HFFc6 (cell line): ENCODE measurements around the gene NPEPL1. TPM values are rescaled to one million over a fixed set of nuclear protein-coding genes. Genes with fewer than 3 reads are reported as not detected.

Experiments
- DNase-seq: peaks from one replicate; pipeline ENCODE4 v3.0.0-alpha.2; 2018
- H3K27ac Mint-ChIP-seq: 2 replicates; pipeline ENCODE4 v1.8.0; 2020; ENCODE audit warnings: mild to moderate bottlenecking, mixed read lengths
- H3K27me3 Mint-ChIP-seq: 2 replicates; pipeline ENCODE4 v1.8.0; 2021; ENCODE audit warnings: mild to moderate bottlenecking, moderate library complexity, mixed read lengths; ENCODE audit not compliant: insufficient read depth
- H3K36me3 Mint-ChIP-seq: 2 replicates; pipeline ENCODE4 v1.8.0; 2021; ENCODE audit warnings: low read depth, mixed read lengths
- H3K4me1 Mint-ChIP-seq: 2 replicates; pipeline ENCODE4 v1.8.0; 2020; ENCODE audit warnings: low read depth, mixed read lengths
- H3K4me3 Mint-ChIP-seq: 2 replicates; pipeline ENCODE4 v1.8.0; 2020; ENCODE audit warnings: mild to moderate bottlenecking, moderate library complexity, mixed read lengths
- H3K9me3 Mint-ChIP-seq: 2 replicates; pipeline ENCODE4 v1.8.0; 2020; ENCODE audit warnings: mild to moderate bottlenecking, mixed read lengths
- CTCF ChIP-seq: fragments of 200-600 bp; sonication (generic); IDR thresholded peaks from 2 replicates; pipeline ENCODE4 v1.5.0; 2021; ENCODE audit warnings: antibody characterized with exemption, mild to moderate bottlenecking
- total RNA-seq, 6 experiments: library from RNA; stranded (reverse); fragmentation: NEBNext Ultra II Directional; extraction: Animal tissue kit (Norgen Biotek cat#: 25700); gene quantifications; 2 replicates in 1 of 6; 3 replicates in 5 of 6; pipeline ENCODE4 v1.2.3, GENCODE V29; 2021

NPEPL1 gene
- total RNA-seq, 6 experiments from 2014 or later = 12.0 to 17.8 (median 12.6) TPM

GRCh38 chr20:58659841-58660240 is 32.8 kb upstream of the NPEPL1 start:
- Mint-ChIP-seq H3K4me1 (peaks cover 53% of the 10 kb centered on the region), H3K4me3 (no peak overlapping the region), H3K9me3 (no peaks in the 10 kb centered on the region), H3K36me3 (peaks cover 14% of the 10 kb centered on the region), H3K27ac (peak overlapping the region; percentile 0; the same call in 1 of the 2 replicates), H3K27me3 (no peaks in the 10 kb centered on the region)
- no peak for TF ChIP-seq CTCF
- DNase-seq = no peak

- no peaks in the 10 kb centered on the region for H3K27me3 Mint-ChIP-seq
- no peak overlapping the region for H3K4me3 Mint-ChIP-seq
- peaks cover 20% of the 10 kb centered on the region for H3K36me3 Mint-ChIP-seq
- H3K27ac Mint-ChIP-seq = no peak overlapping the region
- no peak for DNase-seq
- TF ChIP-seq CTCF = no peak
- peaks cover 41% of the 10 kb centered on the region for H3K4me1 Mint-ChIP-seq
- no peaks in the 10 kb centered on the region for H3K9me3 Mint-ChIP-seq
Observed at GRCh38 chr20:58660855-58661597, 31.6 kb upstream of the NPEPL1 start.

- Mint-ChIP-seq H3K27me3 (no peaks in the 10 kb centered on the region), H3K9me3 (no peaks in the 10 kb centered on the region), H3K4me3 (no peak overlapping the region), H3K27ac (no peak overlapping the region), H3K36me3 (peaks cover 22% of the 10 kb centered on the region), H3K4me1 (peaks cover 33% of the 10 kb centered on the region)
- TF ChIP-seq CTCF = no peak
- DNase-seq = no peak
Observed at GRCh38 chr20:58661598-58662473, 30.8 kb upstream of the NPEPL1 start.

- Mint-ChIP-seq H3K27ac (no peak overlapping the region), H3K9me3 (no peaks in the 10 kb centered on the region), H3K36me3 (peaks cover 32% of the 10 kb centered on the region), H3K4me1 (peaks cover 8% of the 10 kb centered on the region), H3K27me3 (no peaks in the 10 kb centered on the region), H3K4me3 (no peak overlapping the region)
- no peak for DNase-seq
- no peak for TF ChIP-seq CTCF
Observed at GRCh38 chr20:58664331-58664730, 28.3 kb upstream of the NPEPL1 start.

- no peak overlapping the region; the same call in 1 of the 2 replicates for H3K27ac Mint-ChIP-seq
- peaks cover 7% of the 10 kb centered on the region for H3K4me1 Mint-ChIP-seq
- no peak for DNase-seq
- no peaks in the 10 kb centered on the region for H3K27me3 Mint-ChIP-seq
- no peak for TF ChIP-seq CTCF
- no peak overlapping the region for H3K4me3 Mint-ChIP-seq
- H3K9me3 Mint-ChIP-seq = no peaks in the 10 kb centered on the region
- peaks cover 32% of the 10 kb centered on the region for H3K36me3 Mint-ChIP-seq
Observed at GRCh38 chr20:58664883-58665282, 27.7 kb upstream of the NPEPL1 start.
